ENCODE results near the gene CPD. TPM values are rescaled to one million over a fixed set of nuclear protein-coding genes. Genes with fewer than 3 reads are reported as not detected.
"Not testable (repeated sequence)": the region's sequence is repeated elsewhere in the genome, so short reads cannot be mapped to it uniquely, and the experiment has no call there.

Gene CPD
- total RNA-seq, 3 donors from 2014 or later (not counting 1 experiment from before 2014, with no cell fraction given) = 67.3 to 94.5 (median 85.9) TPM

- H3K9me3 ChIP-seq (ENCODE audit: control insufficient read depth, insufficient read depth, low read length) = no peaks in the 10 kb centered on the region
- no peak overlapping the region for H3K4me3 ChIP-seq (ENCODE audit: low read length)
- H3K4me3 Mint-ChIP-seq = no peak overlapping the region
- TF ChIP-seq, protein P1, sequence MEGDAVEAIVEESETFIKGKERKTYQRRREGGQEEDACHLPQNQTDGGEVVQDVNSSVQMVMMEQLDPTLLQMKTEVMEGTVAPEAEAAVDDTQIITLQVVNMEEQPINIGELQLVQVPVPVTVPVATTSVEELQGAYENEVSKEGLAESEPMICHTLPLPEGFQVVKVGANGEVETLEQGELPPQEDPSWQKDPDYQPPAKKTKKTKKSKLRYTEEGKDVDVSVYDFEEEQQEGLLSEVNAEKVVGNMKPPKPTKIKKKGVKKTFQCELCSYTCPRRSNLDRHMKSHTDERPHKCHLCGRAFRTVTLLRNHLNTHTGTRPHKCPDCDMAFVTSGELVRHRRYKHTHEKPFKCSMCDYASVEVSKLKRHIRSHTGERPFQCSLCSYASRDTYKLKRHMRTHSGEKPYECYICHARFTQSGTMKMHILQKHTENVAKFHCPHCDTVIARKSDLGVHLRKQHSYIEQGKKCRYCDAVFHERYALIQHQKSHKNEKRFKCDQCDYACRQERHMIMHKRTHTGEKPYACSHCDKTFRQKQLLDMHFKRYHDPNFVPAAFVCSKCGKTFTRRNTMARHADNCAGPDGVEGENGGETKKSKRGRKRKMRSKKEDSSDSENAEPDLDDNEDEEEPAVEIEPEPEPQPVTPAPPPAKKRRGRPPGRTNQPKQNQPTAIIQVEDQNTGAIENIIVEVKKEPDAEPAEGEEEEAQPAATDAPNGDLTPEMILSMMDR (IDR thresholded peaks at IDR 0.05) = no peak
- no peak overlapping the region for H3K27ac ChIP-seq (ENCODE audit: low read length)
- H3K36me3 ChIP-seq (ENCODE audit: control insufficient read depth, insufficient read depth, low read length) = no peaks in the 10 kb centered on the region
- H3K27me3 ChIP-seq (ENCODE audit: control insufficient read depth, insufficient read depth, low read length) = no peaks in the 10 kb centered on the region
- H3K4me1 Mint-ChIP-seq = peaks cover 3 to 4% of the 10 kb centered on the region in 2 donors
- ATAC-seq = no peak
- H3K9me3 Mint-ChIP-seq = no peaks in the 10 kb centered on the region
- H3K27ac Mint-ChIP-seq = no peak overlapping the region
- DNase-seq = no peak
- no peaks in the 10 kb centered on the region for H3K27me3 Mint-ChIP-seq (ENCODE audit: low read depth in 2 of 2)
- H3K4me1 ChIP-seq (ENCODE audit: control insufficient read depth, insufficient read depth, low read length) = peaks cover under 1% of the 10 kb centered on the region
- WGBS (ENCODE audit: insufficient coverage) = 94% methylated on average over 4 of the region's 4 CpGs
- intact Hi-C loops (cut with micrococcal nuclease) = no loop called here
- H3K36me3 Mint-ChIP-seq = no peaks in the 10 kb centered on the region
Observed at GRCh38 chr17:30345527-30346075, 33.1 kb upstream of the CPD start.

- 100% methylated on average over 2 of the region's 3 CpGs for WGBS (ENCODE audit: insufficient coverage)
- H3K27ac Mint-ChIP-seq = no peak overlapping the region
Observed at GRCh38 chr17:30346221-30346795, 32.4 kb upstream of the CPD start.

GRCh38 chr17:30347488-30347887 is 31.2 kb upstream of the CPD start:
- TF ChIP-seq, protein P1 (IDR thresholded peaks at IDR 0.05) = no peak

More at GRCh38 chr17:30346221-30346795, 32.4 kb upstream of the CPD start:
- Histone ChIP-seq H3K9me3 (ENCODE audit: control insufficient read depth, insufficient read depth, low read length) (no peaks in the 10 kb centered on the region), H3K4me1 (ENCODE audit: control insufficient read depth, insufficient read depth, low read length) (peaks cover 5% of the 10 kb centered on the region), H3K36me3 (ENCODE audit: control insufficient read depth, insufficient read depth, low read length) (no peaks in the 10 kb centered on the region), H3K27me3 (ENCODE audit: control insufficient read depth, insufficient read depth, low read length) (no peaks in the 10 kb centered on the region), H3K4me3 (ENCODE audit: low read length) (no peak overlapping the region), H3K27ac (ENCODE audit: low read length) (no peak overlapping the region)
- TF ChIP-seq, protein P1 (IDR thresholded peaks at IDR 0.05) = no peak
- H3K27me3 Mint-ChIP-seq (ENCODE audit: low read depth in 2 of 2) = no peaks in the 10 kb centered on the region
- no peak overlapping the region for H3K4me3 Mint-ChIP-seq
- no peaks in the 10 kb centered on the region for H3K36me3 Mint-ChIP-seq
- H3K4me1 Mint-ChIP-seq = peaks cover 8% of the 10 kb centered on the region in 2 donors
- no peaks in the 10 kb centered on the region for H3K9me3 Mint-ChIP-seq
- intact Hi-C loops (cut with micrococcal nuclease) = no loop called here
- DNase-seq (no peak), ATAC-seq (no peak)

GRCh38 chr17:30349252-30349651 is 29.5 kb upstream of the CPD start:
- ATAC-seq (no peak), DNase-seq (no peak)
- no peaks in the 10 kb centered on the region for H3K27me3 Mint-ChIP-seq (ENCODE audit: low read depth in 2 of 2)
- no peaks in the 10 kb centered on the region for H3K27me3 ChIP-seq (ENCODE audit: control insufficient read depth, insufficient read depth, low read length)
- TF ChIP-seq, protein P1 (IDR thresholded peaks at IDR 0.05) = no peak
- no peak overlapping the region for H3K27ac Mint-ChIP-seq
- H3K4me1 ChIP-seq (ENCODE audit: control insufficient read depth, insufficient read depth, low read length) = peaks cover 12% of the 10 kb centered on the region
- H3K4me3 Mint-ChIP-seq = no peak overlapping the region
- H3K4me1 Mint-ChIP-seq = peaks cover 17 to 20% of the 10 kb centered on the region in 2 donors
- 100% methylated on average over 1 of the region's 1 CpG for WGBS (ENCODE audit: insufficient coverage)
- no peak overlapping the region for H3K27ac ChIP-seq (ENCODE audit: low read length)
- intact Hi-C loops (cut with micrococcal nuclease) = no loop called here
- no peaks in the 10 kb centered on the region for H3K9me3 Mint-ChIP-seq
- no peaks in the 10 kb centered on the region for H3K36me3 ChIP-seq (ENCODE audit: control insufficient read depth, insufficient read depth, low read length)
- H3K9me3 ChIP-seq (ENCODE audit: control insufficient read depth, insufficient read depth, low read length) = no peaks in the 10 kb centered on the region
- no peaks in the 10 kb centered on the region for H3K36me3 Mint-ChIP-seq
- no peak overlapping the region for H3K4me3 ChIP-seq (ENCODE audit: low read length)

More at GRCh38 chr17:30347488-30347887, 31.2 kb upstream of the CPD start:
- no peak for ATAC-seq
- Mint-ChIP-seq H3K27me3 (ENCODE audit: low read depth in 2 of 2) (no peaks in the 10 kb centered on the region), H3K4me3 (no peak overlapping the region), H3K36me3 (no peaks in the 10 kb centered on the region), H3K4me1 (peaks cover 17 to 20% of the 10 kb centered on the region in 2 donors), H3K9me3 (no peaks in the 10 kb centered on the region), H3K27ac (no peak overlapping the region)
- H3K9me3 ChIP-seq (ENCODE audit: control insufficient read depth, insufficient read depth, low read length) = no peaks in the 10 kb centered on the region
- DNase-seq = no peak
- H3K4me1 ChIP-seq (ENCODE audit: control insufficient read depth, insufficient read depth, low read length) = peaks cover 9% of the 10 kb centered on the region
- H3K27me3 ChIP-seq (ENCODE audit: control insufficient read depth, insufficient read depth, low read length) = no peaks in the 10 kb centered on the region
- no peak overlapping the region for H3K27ac ChIP-seq (ENCODE audit: low read length)
- 90% methylated on average over 3 of the region's 4 CpGs for WGBS (ENCODE audit: insufficient coverage)
- no peak overlapping the region for H3K4me3 ChIP-seq (ENCODE audit: low read length)
- no peaks in the 10 kb centered on the region for H3K36me3 ChIP-seq (ENCODE audit: control insufficient read depth, insufficient read depth, low read length)
- intact Hi-C loops (cut with micrococcal nuclease) = no loop called here

- H3K9me3 ChIP-seq (ENCODE audit: control insufficient read depth, insufficient read depth, low read length); H3K9me3 Mint-ChIP-seq; H3K36me3 ChIP-seq (ENCODE audit: control insufficient read depth, insufficient read depth, low read length); DNase-seq; H3K27me3 Mint-ChIP-seq (ENCODE audit: low read depth in 2 of 2); H3K4me3 ChIP-seq (ENCODE audit: low read length); intact Hi-C loops (cut with micrococcal nuclease); ATAC-seq; H3K27me3 ChIP-seq (ENCODE audit: control insufficient read depth, insufficient read depth, low read length); H3K27ac ChIP-seq (ENCODE audit: low read length); H3K36me3 Mint-ChIP-seq: not testable (repeated sequence)
- peaks cover 12% of the 10 kb centered on the region for H3K4me1 ChIP-seq (ENCODE audit: control insufficient read depth, insufficient read depth, low read length)
- WGBS (ENCODE audit: insufficient coverage) = 93% methylated on average over 4 of the region's 4 CpGs
- Mint-ChIP-seq H3K27ac (peak overlapping the region; percentile 36 to 40), H3K4me3 (peak overlapping the region; percentile 62), H3K4me1 (peaks cover 20 to 26% of the 10 kb centered on the region in 2 donors)
Observed at GRCh38 chr17:30351263-30351662, 27.5 kb upstream of the CPD start.
